GM23338 (cell line): ENCODE results near the gene THRB. TPM values are rescaled to one million over a fixed set of nuclear protein-coding genes. Genes with fewer than 3 reads are reported as not detected.

Experiments
- ATAC-seq: fragments of 200-7000 bp; cut with Tn5 transposase; 3 replicates; pipeline ENCODE4 v1.9.1; 2020
- DNase-seq: peaks from one replicate; pipeline ENCODE4 v3.0.0-alpha.2; 2015; ENCODE audit warnings: low spot score
- H2AFZ ChIP-seq: fragments of 200-600 bp; sonication (generic); 2 replicates; pipeline ENCODE4 v1.8.0; 2016; ENCODE audit warnings: antibody characterized with exemption, mild to moderate bottlenecking, moderate library complexity
- H3F3A ChIP-seq: fragments of 200-600 bp; sonication (generic); replicated peaks from 2 replicates; pipeline ENCODE4 v1.8.0; 2017; ENCODE audit warnings: antibody characterized with exemption, mixed run types, low read depth
- H3K27ac ChIP-seq: fragments of 200-600 bp; sonication (generic); 2 replicates; pipeline ENCODE4 v1.6.1; 2016; ENCODE audit warnings: low read depth
- H3K27me3 ChIP-seq: fragments of 200-600 bp; sonication (generic); 2 replicates; pipeline ENCODE4 v1.8.0; 2016; ENCODE audit warnings: mild to moderate bottlenecking, mixed run types, moderate library complexity; ENCODE audit not compliant: insufficient read depth
- H3K36me3 ChIP-seq: fragments of 200-600 bp; sonication (generic); 2 replicates; pipeline ENCODE4 v1.8.0; 2016; ENCODE audit warnings: mild to moderate bottlenecking; ENCODE audit not compliant: insufficient read depth
- H3K4me1 ChIP-seq: fragments of 200-600 bp; sonication (generic); 2 replicates; pipeline ENCODE4 v1.8.0; 2016; ENCODE audit warnings: mild to moderate bottlenecking, moderate library complexity; ENCODE audit not compliant: insufficient read depth
- H3K4me2 ChIP-seq: fragments of 200-600 bp; sonication (generic); 2 replicates; pipeline ENCODE4 v1.7.1; 2017; ENCODE audit warnings: mixed run types
- H3K4me3 ChIP-seq: fragments of 200-600 bp; sonication (generic); 2 replicates; pipeline ENCODE4 v1.6.1; 2016; ENCODE audit warnings: mixed run types
- H3K79me2 ChIP-seq: fragments of 200-600 bp; sonication (generic); replicated peaks from 2 replicates; pipeline ENCODE4 v1.8.0; 2017; ENCODE audit warnings: mild to moderate bottlenecking; ENCODE audit not compliant: insufficient read depth
- H3K9me2 ChIP-seq: fragments of 200-600 bp; sonication (generic); 2 replicates; pipeline ENCODE4 v1.8.0; 2017; ENCODE audit not compliant: insufficient read depth
- H4K20me1 ChIP-seq: fragments of 200-600 bp; sonication (generic); replicated peaks from 2 replicates; pipeline ENCODE4 v1.8.0; 2017; ENCODE audit warnings: mild to moderate bottlenecking; ENCODE audit not compliant: insufficient read depth
- H3K27ac Mint-ChIP-seq: 2 replicates; pipeline ENCODE4 v1.8.0; 2020; ENCODE audit warnings: inconsistent platforms, mild to moderate bottlenecking, moderate library complexity, mixed read lengths
- H3K27me3 Mint-ChIP-seq: 3 replicates; pipeline ENCODE4 v1.8.0; 2022; ENCODE audit warnings: low read depth, mild to moderate bottlenecking, moderate library complexity, mixed read lengths, inconsistent platforms; ENCODE audit not compliant: insufficient read depth, poor library complexity
- H3K36me3 Mint-ChIP-seq: 3 replicates; pipeline ENCODE4 v1.8.0; 2021; ENCODE audit warnings: low read depth, mild to moderate bottlenecking, inconsistent platforms, moderate library complexity, mixed read lengths
- H3K4me1 Mint-ChIP-seq: 3 replicates; pipeline ENCODE4 v1.8.0; 2020; ENCODE audit warnings: mild to moderate bottlenecking, inconsistent platforms, mixed read lengths
- H3K4me3 Mint-ChIP-seq: 3 replicates; pipeline ENCODE4 v1.8.0; 2021; ENCODE audit warnings: moderate library complexity, mild to moderate bottlenecking, inconsistent platforms, mixed read lengths
- H3K9me3 Mint-ChIP-seq: 3 replicates; pipeline ENCODE4 v1.8.0; 2020; ENCODE audit warnings: moderate library complexity, mild to moderate bottlenecking, inconsistent platforms, mixed read lengths
- CREB1 ChIP-seq: fragments of 250-450 bp; sonication (Bioruptor Pico); IDR thresholded peaks from 2 replicates; pipeline ENCODE4 v1.5.0; 2020; ENCODE audit warnings: low read depth, mild to moderate bottlenecking, moderate library complexity
- EZH2 ChIP-seq: fragments of 200-600 bp; sonication (generic); IDR thresholded peaks from one replicate; pipeline ENCODE4 v1.8.0; 2017; ENCODE audit warnings: antibody characterized with exemption, mild to moderate bottlenecking, low read depth; ENCODE audit not compliant: unreplicated experiment
- EZH2phosphoT487 ChIP-seq: fragments of 200-600 bp; sonication (generic); IDR thresholded peaks from one replicate; pipeline ENCODE4 v1.8.1; 2018; ENCODE audit warnings: antibody characterized with exemption; ENCODE audit not compliant: unreplicated experiment
- JUNB ChIP-seq: IDR thresholded peaks from one replicate; pipeline ENCODE4 v1.6.1; 2016; ENCODE audit warnings: antibody characterized with exemption; ENCODE audit not compliant: unreplicated experiment
- NANOG ChIP-seq: IDR thresholded peaks from 2 replicates; pipeline ENCODE4 v1.6.1; 2016; ENCODE audit warnings: antibody characterized with exemption, borderline replicate concordance
- POLR2AphosphoS5 ChIP-seq: IDR thresholded peaks from 2 replicates; pipeline ENCODE4 v1.6.1; 2016; ENCODE audit warnings: antibody characterized with exemption, low read depth
- REST ChIP-seq: IDR thresholded peaks from one replicate; pipeline ENCODE4 v1.6.1; 2018; ENCODE audit warnings: antibody characterized with exemption; ENCODE audit not compliant: unreplicated experiment
- polyA plus RNA-seq: library from polyadenylated mRNA; unstranded; fragments of >200 nt; fragmentation: Nextera tagmentation; extraction: Ambion mirVana; gene quantifications from 2 replicates; pipeline ENCODE4 v1.2.1, GENCODE V29; 2016
- total RNA-seq: library from RNA; depleted of rRNA; stranded (reverse); fragments of >200 nt; shearing (Covaris generic); gene quantifications from 2 replicates; pipeline ENCODE4 v1.2.3, GENCODE V29; 2014
- TF ChIP-seq, protein P1 (sequence below), 2 experiments: fragments of 200-600 bp in 1 of 2; sonication (generic) in 1 of 2; conservative IDR thresholded peaks; 2 replicates each; pipeline versions ENCODE4 v1.5.1 to v1.6.1; 2016 to 2017; ENCODE audit warnings: antibody characterized with exemption in 2 of 2, low read depth in 2 of 2, mild to moderate bottlenecking in 2 of 2, moderate library complexity in 1 of 2
- TF ChIP-seq, protein P2 (sequence below): fragments of 250-450 bp; sonication (Bioruptor Pico); IDR thresholded peaks from 2 replicates; pipeline ENCODE4 v1.5.0; 2020; ENCODE audit warnings: mild to moderate bottlenecking, moderate library complexity

The THRB gene
- total and polyA plus RNA-seq, 2 experiments from 2014 or later: 1.7 to 3.2 TPM

GRCh38 chr3:24192469-24193056, 302.1 kb downstream of the THRB start:
- ATAC-seq: no peak
- TF ChIP-seq REST (no peak), EZH2 (no peak), NANOG (no peak), JUNB (no peak), EZH2phosphoT487 (no peak)
- TF ChIP-seq, protein P1, sequence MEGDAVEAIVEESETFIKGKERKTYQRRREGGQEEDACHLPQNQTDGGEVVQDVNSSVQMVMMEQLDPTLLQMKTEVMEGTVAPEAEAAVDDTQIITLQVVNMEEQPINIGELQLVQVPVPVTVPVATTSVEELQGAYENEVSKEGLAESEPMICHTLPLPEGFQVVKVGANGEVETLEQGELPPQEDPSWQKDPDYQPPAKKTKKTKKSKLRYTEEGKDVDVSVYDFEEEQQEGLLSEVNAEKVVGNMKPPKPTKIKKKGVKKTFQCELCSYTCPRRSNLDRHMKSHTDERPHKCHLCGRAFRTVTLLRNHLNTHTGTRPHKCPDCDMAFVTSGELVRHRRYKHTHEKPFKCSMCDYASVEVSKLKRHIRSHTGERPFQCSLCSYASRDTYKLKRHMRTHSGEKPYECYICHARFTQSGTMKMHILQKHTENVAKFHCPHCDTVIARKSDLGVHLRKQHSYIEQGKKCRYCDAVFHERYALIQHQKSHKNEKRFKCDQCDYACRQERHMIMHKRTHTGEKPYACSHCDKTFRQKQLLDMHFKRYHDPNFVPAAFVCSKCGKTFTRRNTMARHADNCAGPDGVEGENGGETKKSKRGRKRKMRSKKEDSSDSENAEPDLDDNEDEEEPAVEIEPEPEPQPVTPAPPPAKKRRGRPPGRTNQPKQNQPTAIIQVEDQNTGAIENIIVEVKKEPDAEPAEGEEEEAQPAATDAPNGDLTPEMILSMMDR (conservative IDR thresholded peaks at IDR 0.05; ENCODE audit: low read depth in 2 of 2): no peak
- Histone ChIP-seq H3K79me2 (no peaks in the 10 kb centered on the region), H3K9me2 (peaks cover 5% of the 10 kb centered on the region; the same call in 1 of the 2 replicates), H3K4me2 (no peak overlapping the region), H3K36me3 (no peaks in the 10 kb centered on the region), H3K4me1 (no peaks in the 10 kb centered on the region), H3K4me3 (no peak overlapping the region), H4K20me1 (no peaks in the 10 kb centered on the region), H2AFZ (no peak overlapping the region), H3K27me3 (no peaks in the 10 kb centered on the region), H3K27ac (no peak overlapping the region), H3F3A (no peaks in the 10 kb centered on the region)
- Mint-ChIP-seq H3K27ac (no peak overlapping the region; the same call in 1 of the 2 replicates), H3K9me3 (no peaks in the 10 kb centered on the region), H3K4me3 (no peak overlapping the region), H3K4me1 (no peaks in the 10 kb centered on the region), H3K27me3 (no peaks in the 10 kb centered on the region), H3K36me3 (no peaks in the 10 kb centered on the region)
- DNase-seq: no peak

DNA sequence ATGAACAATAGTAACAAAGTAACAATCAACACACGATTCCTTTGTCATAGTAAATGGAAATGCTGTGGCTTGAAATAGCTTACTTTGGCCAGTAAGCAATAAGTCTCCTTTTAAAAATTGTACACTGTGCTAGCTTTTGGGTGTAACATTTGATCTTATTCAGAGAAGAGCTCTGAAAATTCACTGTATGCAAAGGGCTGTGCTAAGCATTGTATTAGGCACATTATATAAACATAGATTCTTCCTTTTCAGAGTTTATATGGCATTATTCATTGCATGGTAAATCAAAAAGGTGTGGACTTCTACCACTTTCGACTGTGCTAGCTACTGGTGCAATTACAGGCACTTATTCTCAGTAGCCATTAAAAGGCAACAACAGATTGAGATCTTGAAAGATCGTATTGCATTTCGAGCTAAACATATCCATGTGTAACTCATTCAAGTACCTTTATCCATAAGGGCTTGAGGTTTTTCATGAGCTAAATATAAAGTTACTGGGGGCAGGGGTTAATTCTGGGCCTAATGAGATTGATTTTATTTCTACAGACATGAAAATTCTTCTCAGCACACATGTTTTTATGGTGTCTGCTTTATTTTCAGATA, 302.7 kb downstream of the THRB start:
- Histone ChIP-seq H3K79me2 (no peaks in the 10 kb centered on the region), H4K20me1 (no peaks in the 10 kb centered on the region), H3F3A (no peaks in the 10 kb centered on the region), H3K36me3 (no peaks in the 10 kb centered on the region), H3K27me3 (no peaks in the 10 kb centered on the region), H3K4me2 (no peak overlapping the region), H3K9me2 (peaks cover 5% of the 10 kb centered on the region; the same call in 1 of the 2 replicates), H2AFZ (no peak overlapping the region), H3K4me3 (no peak overlapping the region), H3K27ac (no peak overlapping the region), H3K4me1 (no peaks in the 10 kb centered on the region)
- Mint-ChIP-seq H3K4me1 (no peaks in the 10 kb centered on the region), H3K27me3 (no peaks in the 10 kb centered on the region), H3K4me3 (no peak overlapping the region), H3K36me3 (no peaks in the 10 kb centered on the region), H3K9me3 (no peaks in the 10 kb centered on the region), H3K27ac (no peak overlapping the region)
- ATAC-seq: no peak
- no peak for DNase-seq
- TF ChIP-seq POLR2AphosphoS5 (no peak), NANOG (no peak), CREB1 (CRISPR knock-in tag) (no peak), EZH2 (no peak)
- TF ChIP-seq, protein P2, sequence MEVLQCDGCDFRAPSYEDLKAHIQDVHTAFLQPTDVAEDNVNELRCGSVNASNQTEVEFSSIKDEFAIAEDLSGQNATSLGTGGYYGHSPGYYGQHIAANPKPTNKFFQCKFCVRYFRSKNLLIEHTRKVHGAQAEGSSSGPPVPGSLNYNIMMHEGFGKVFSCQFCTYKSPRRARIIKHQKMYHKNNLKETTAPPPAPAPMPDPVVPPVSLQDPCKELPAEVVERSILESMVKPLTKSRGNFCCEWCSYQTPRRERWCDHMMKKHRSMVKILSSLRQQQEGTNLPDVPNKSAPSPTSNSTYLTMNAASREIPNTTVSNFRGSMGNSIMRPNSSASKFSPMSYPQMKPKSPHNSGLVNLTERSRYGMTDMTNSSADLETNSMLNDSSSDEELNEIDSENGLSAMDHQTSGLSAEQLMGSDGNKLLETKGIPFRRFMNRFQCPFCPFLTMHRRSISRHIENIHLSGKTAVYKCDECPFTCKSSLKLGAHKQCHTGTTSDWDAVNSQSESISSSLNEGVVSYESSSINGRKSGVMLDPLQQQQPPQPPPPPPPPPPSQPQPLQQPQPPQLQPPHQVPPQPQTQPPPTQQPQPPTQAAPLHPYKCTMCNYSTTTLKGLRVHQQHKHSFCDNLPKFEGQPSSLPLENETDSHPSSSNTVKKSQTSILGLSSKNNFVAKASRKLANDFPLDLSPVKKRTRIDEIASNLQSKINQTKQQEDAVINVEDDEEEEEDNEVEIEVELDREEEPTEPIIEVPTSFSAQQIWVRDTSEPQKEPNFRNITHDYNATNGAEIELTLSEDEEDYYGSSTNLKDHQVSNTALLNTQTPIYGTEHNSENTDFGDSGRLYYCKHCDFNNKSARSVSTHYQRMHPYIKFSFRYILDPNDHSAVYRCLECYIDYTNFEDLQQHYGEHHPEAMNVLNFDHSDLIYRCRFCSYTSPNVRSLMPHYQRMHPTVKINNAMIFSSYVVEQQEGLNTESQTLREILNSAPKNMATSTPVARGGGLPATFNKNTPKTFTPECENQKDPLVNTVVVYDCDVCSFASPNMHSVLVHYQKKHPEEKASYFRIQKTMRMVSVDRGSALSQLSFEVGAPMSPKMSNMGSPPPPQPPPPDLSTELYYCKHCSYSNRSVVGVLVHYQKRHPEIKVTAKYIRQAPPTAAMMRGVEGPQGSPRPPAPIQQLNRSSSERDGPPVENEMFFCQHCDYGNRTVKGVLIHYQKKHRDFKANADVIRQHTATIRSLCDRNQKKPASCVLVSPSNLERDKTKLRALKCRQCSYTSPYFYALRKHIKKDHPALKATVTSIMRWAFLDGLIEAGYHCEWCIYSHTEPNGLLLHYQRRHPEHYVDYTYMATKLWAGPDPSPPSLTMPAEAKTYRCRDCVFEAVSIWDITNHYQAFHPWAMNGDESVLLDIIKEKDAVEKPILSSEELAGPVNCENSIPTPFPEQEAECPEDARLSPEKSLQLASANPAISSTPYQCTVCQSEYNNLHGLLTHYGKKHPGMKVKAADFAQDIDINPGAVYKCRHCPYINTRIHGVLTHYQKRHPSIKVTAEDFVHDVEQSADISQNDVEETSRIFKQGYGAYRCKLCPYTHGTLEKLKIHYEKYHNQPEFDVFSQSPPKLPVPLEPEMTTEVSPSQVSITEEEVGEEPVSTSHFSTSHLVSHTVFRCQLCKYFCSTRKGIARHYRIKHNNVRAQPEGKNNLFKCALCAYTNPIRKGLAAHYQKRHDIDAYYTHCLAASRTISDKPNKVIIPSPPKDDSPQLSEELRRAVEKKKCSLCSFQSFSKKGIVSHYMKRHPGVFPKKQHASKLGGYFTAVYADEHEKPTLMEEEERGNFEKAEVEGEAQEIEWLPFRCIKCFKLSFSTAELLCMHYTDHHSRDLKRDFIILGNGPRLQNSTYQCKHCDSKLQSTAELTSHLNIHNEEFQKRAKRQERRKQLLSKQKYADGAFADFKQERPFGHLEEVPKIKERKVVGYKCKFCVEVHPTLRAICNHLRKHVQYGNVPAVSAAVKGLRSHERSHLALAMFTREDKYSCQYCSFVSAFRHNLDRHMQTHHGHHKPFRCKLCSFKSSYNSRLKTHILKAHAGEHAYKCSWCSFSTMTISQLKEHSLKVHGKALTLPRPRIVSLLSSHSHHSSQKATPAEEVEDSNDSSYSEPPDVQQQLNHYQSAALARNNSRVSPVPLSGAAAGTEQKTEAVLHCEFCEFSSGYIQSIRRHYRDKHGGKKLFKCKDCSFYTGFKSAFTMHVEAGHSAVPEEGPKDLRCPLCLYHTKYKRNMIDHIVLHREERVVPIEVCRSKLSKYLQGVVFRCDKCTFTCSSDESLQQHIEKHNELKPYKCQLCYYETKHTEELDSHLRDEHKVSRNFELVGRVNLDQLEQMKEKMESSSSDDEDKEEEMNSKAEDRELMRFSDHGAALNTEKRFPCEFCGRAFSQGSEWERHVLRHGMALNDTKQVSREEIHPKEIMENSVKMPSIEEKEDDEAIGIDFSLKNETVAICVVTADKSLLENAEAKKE (CRISPR knock-in tag): no peak
